ENCODE measurements around the gene MARK2.

The MARK2 gene

DNA sequence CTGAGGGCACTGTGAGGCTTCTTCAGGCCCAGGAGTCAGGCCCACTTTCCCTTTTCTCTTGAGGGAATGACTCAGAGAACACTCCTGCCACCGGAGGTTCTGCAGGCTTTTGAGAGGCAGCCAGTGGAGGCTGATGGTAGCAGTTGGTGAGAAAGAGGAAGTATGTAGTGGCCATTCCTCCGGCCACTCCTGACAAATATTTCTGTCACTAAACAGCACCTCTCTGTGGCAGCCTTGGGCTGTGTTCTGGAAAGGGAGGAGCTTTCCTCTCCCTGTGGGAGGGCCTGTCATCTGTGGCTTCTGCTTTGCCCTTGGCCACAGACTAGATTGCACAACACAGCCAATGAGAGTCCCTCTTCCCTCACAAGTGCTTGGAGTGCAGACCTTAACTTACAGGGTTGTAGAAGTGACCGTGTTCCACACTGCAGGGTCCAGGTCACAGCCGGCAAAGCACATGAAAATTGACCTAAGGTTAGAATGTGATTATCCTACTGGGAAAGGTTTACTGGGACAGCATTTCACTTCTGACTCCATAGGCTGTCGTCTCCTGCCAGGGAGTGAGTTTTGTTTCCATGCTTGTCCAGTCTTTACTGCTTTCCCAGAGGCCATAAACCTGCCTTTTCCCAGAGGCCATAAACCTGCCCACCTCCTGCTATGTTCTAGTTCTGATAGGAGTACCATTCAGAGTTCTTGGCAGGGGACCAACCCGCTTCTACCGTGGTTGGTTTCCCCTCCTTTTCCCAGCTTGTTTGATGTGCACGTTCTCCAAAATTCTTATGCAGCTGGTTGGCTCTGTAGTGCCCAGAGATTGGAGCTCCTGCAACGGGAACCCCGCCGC is 33.3 kb downstream of the MARK2 start:
- TF ChIP-seq, protein P1, sequence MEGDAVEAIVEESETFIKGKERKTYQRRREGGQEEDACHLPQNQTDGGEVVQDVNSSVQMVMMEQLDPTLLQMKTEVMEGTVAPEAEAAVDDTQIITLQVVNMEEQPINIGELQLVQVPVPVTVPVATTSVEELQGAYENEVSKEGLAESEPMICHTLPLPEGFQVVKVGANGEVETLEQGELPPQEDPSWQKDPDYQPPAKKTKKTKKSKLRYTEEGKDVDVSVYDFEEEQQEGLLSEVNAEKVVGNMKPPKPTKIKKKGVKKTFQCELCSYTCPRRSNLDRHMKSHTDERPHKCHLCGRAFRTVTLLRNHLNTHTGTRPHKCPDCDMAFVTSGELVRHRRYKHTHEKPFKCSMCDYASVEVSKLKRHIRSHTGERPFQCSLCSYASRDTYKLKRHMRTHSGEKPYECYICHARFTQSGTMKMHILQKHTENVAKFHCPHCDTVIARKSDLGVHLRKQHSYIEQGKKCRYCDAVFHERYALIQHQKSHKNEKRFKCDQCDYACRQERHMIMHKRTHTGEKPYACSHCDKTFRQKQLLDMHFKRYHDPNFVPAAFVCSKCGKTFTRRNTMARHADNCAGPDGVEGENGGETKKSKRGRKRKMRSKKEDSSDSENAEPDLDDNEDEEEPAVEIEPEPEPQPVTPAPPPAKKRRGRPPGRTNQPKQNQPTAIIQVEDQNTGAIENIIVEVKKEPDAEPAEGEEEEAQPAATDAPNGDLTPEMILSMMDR (IDR thresholded peaks at IDR 0.05; ENCODE audit: borderline replicate concordance, insufficient read depth, low read depth, low read length), result peak; percentile 51; the same call in 1 of the 2 replicates
- H3K4me3 ChIP-seq (ENCODE audit: low read depth, low read length), result no peak overlapping the region

- TF ChIP-seq, protein P1 (IDR thresholded peaks at IDR 0.05; ENCODE audit: borderline replicate concordance, insufficient read depth, low read depth, low read length), result no peak
- H3K4me3 ChIP-seq (ENCODE audit: low read depth, low read length), result no peak overlapping the region
Measured at GRCh38 chr11:63872800-63873197, 33.9 kb downstream of the MARK2 start.

- TF ChIP-seq, protein P1 (IDR thresholded peaks at IDR 0.05; ENCODE audit: borderline replicate concordance, insufficient read depth, low read depth, low read length), result no peak
- H3K4me3 ChIP-seq (ENCODE audit: low read depth, low read length), result no peak overlapping the region
Measured at GRCh38 chr11:63873311-63873710, 34.4 kb downstream of the MARK2 start.

DNA sequence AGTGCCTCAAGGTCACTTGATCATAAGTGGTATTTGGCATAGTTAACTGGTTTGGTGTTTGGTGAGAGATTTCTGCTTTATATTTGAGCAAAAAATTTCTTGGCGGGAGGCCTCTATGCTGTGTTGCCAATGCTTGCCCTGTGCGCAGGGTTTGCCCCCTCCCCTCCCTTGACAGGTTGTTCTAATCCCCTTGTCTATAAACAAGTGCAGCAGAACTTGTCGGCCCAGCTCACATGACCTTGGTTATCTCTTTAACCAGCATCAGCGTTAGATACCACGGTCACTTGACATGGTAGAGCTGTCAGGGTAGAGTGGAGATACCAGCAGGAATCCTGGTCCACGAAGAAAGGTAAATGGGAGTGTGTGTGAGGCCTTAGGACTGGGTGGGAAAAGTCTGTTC is 35.6 kb downstream of the MARK2 start:
- TF ChIP-seq, protein P1 (IDR thresholded peaks at IDR 0.05; ENCODE audit: borderline replicate concordance, insufficient read depth, low read depth, low read length), result no peak

DNA sequence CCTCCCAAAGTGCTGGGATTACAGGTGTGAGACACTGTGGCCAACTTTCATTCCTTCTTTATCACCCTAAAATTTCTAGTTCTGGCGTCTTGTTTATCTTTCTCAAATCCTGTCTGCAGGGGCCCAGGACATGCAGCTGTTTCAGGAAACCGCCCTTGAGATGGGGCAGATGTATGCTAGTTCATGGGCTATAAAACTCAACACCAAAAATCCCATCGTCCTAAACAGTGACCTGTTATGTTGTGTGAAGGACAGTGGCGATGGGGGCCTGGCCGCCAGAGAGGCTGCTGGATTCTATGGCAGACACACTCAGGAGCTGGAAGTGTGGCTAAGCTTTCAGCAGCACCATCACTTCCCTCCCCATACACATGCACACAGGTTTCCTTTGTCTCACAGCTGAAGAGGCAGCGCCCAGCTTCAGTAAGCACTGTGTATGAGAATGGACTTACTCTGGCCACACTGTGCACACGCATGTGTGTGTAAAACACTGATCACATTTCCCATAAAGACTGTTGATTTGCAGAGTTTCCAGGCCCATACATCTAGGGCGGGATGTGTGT is 36.7 kb downstream of the MARK2 start:
- TF ChIP-seq, protein P1 (IDR thresholded peaks at IDR 0.05; ENCODE audit: borderline replicate concordance, insufficient read depth, low read depth, low read length), result no peak
- H3K4me3 ChIP-seq (ENCODE audit: low read depth, low read length), result no peak overlapping the region

More for the DNA sequence above, 35.6 kb downstream of the MARK2 start:
- no peak overlapping the region for H3K4me3 ChIP-seq (ENCODE audit: low read depth, low read length)

- TF ChIP-seq, protein P1 (IDR thresholded peaks at IDR 0.05; ENCODE audit: borderline replicate concordance, insufficient read depth, low read depth, low read length), result no peak
- no peak overlapping the region for H3K4me3 ChIP-seq (ENCODE audit: low read depth, low read length)
Measured at GRCh38 chr11:63876616-63877015, 37.7 kb downstream of the MARK2 start.

Measured in GM12875 (cell line).